ENCODE data around the gene SGPP2. TPM values are rescaled to one million over a fixed set of nuclear protein-coding genes. Genes with fewer than 3 reads are reported as not detected.

Gene SGPP2
- polyA plus RNA-seq, 1 experiment, result not detected

GRCh38 chr2:222504719-222505118 lies 80.4 kb downstream of the SGPP2 start:
- Histone ChIP-seq H3K27me3 (ENCODE audit: control insufficient read depth, insufficient read depth, low read length) (no peaks in the 10 kb centered on the region), H3K27ac (ENCODE audit: low read depth, low read length) (no peak overlapping the region), H3K4me3 (ENCODE audit: low read depth, low read length) (no peak overlapping the region), H3K9me3 (ENCODE audit: control insufficient read depth, insufficient read depth, low read length) (no peaks in the 10 kb centered on the region)
- POLR2A ChIA-PET, result no interaction called here
- no peak for TF ChIP-seq CTCF (IDR thresholded peaks at IDR 0.05; ENCODE audit: low read depth, low read length)
- no peak for DNase-seq (ENCODE audit: low read depth, low spot score)
- CTCF ChIA-PET, result no interaction called here

GRCh38 chr2:222506230-222506935 lies 82.0 kb downstream of the SGPP2 start:
- TF ChIP-seq CTCF (IDR thresholded peaks at IDR 0.05; ENCODE audit: low read depth, low read length), result no peak
- no peak for DNase-seq (ENCODE audit: low read depth, low spot score)
- Histone ChIP-seq H3K27me3 (ENCODE audit: control insufficient read depth, insufficient read depth, low read length) (no peaks in the 10 kb centered on the region), H3K4me3 (ENCODE audit: low read depth, low read length) (no peak overlapping the region), H3K27ac (ENCODE audit: low read depth, low read length) (no peak overlapping the region), H3K9me3 (ENCODE audit: control insufficient read depth, insufficient read depth, low read length) (no peaks in the 10 kb centered on the region)
- CTCF ChIA-PET, result no interaction called here
- POLR2A ChIA-PET, result no interaction called here

GRCh38 chr2:222514901-222515300 lies 90.6 kb downstream of the SGPP2 start:
- POLR2A ChIA-PET, result no interaction called here
- Histone ChIP-seq H3K4me3 (ENCODE audit: low read depth, low read length) (no peak overlapping the region), H3K27ac (ENCODE audit: low read depth, low read length) (no peak overlapping the region), H3K27me3 (ENCODE audit: control insufficient read depth, insufficient read depth, low read length) (no peaks in the 10 kb centered on the region), H3K9me3 (ENCODE audit: control insufficient read depth, insufficient read depth, low read length) (no peaks in the 10 kb centered on the region)
- no peak for DNase-seq (ENCODE audit: low read depth, low spot score)
- TF ChIP-seq CTCF (IDR thresholded peaks at IDR 0.05; ENCODE audit: low read depth, low read length), result no peak
- CTCF ChIA-PET, result no interaction called here

- Histone ChIP-seq H3K9me3 (ENCODE audit: control insufficient read depth, insufficient read depth, low read length) (no peaks in the 10 kb centered on the region), H3K27ac (ENCODE audit: low read depth, low read length) (no peak overlapping the region), H3K4me3 (ENCODE audit: low read depth, low read length) (no peak overlapping the region), H3K27me3 (ENCODE audit: control insufficient read depth, insufficient read depth, low read length) (no peaks in the 10 kb centered on the region)
- DNase-seq (ENCODE audit: low read depth, low spot score), result no peak
- no peak for TF ChIP-seq CTCF (IDR thresholded peaks at IDR 0.05; ENCODE audit: low read depth, low read length)
- POLR2A ChIA-PET, result no interaction called here
- CTCF ChIA-PET, result interaction anchor here (0.6 to 1.3 kb wide), 2 partner anchors 28 to 43 kb away, joined by 3 read pairs; no protein-coding TSS in a partner anchor
These were observed 94.4 kb downstream of the SGPP2 start for GRCh38 chr2:222518570-222519381.

GRCh38 chr2:222521099-222521498 lies 96.8 kb downstream of the SGPP2 start:
- CTCF ChIA-PET, result no interaction called here

More at GRCh38 chr2:222521099-222521498, 96.8 kb downstream of the SGPP2 start:
- POLR2A ChIA-PET, result interaction anchor here (0.7 kb wide), 1 partner anchor 507 kb away, joined by 6 read pairs; no protein-coding TSS in a partner anchor
- Histone ChIP-seq H3K27ac (ENCODE audit: low read depth, low read length) (no peak overlapping the region), H3K9me3 (ENCODE audit: control insufficient read depth, insufficient read depth, low read length) (no peaks in the 10 kb centered on the region), H3K27me3 (ENCODE audit: control insufficient read depth, insufficient read depth, low read length) (no peaks in the 10 kb centered on the region), H3K4me3 (ENCODE audit: low read depth, low read length) (no peak overlapping the region)
- no peak for DNase-seq (ENCODE audit: low read depth, low spot score)
- TF ChIP-seq CTCF (IDR thresholded peaks at IDR 0.05; ENCODE audit: low read depth, low read length), result no peak

Measured in AG04450 (cell line).